Trophoblast cell (in vitro differentiated cells and primary cell): ENCODE results near the gene HNRNPC.
A peak's percentile ranks its signal among the peaks of the same experiment; 100 is the strongest.

Source experiments
- DNase-seq, 2 donors: peaks; one replicate each; pipeline ENCODE4 v3.0.0-alpha.2; 2016
- H2AFZ ChIP-seq: 2 replicates; pipeline ENCODE4 v1.6.1; 2013; ENCODE audit warnings: low read length, moderate library complexity, mild to moderate bottlenecking; ENCODE audit not compliant: insufficient read depth, poor library complexity
- H2AK5ac ChIP-seq: 2 replicates; pipeline ENCODE4 v1.6.1; 2013; ENCODE audit warnings: mild to moderate bottlenecking, low read length
- H2BK120ac ChIP-seq: 2 replicates; pipeline ENCODE4 v1.6.1; 2013; ENCODE audit warnings: low read length, mild to moderate bottlenecking, moderate library complexity; ENCODE audit not compliant: insufficient read depth, poor library complexity
- H2BK12ac ChIP-seq: 2 replicates; pipeline ENCODE4 v1.6.1; 2013; ENCODE audit warnings: mild to moderate bottlenecking, low read length, moderate library complexity
- H2BK5ac ChIP-seq: 2 replicates; pipeline ENCODE4 v1.6.1; 2013; ENCODE audit warnings: low read length, low read depth, moderate library complexity, mild to moderate bottlenecking; ENCODE audit not compliant: poor library complexity
- H3K14ac ChIP-seq: 2 replicates; pipeline ENCODE4 v1.6.1; 2013; ENCODE audit warnings: mild to moderate bottlenecking, low read length
- H3K18ac ChIP-seq: 2 replicates; pipeline ENCODE4 v1.6.1; 2013; ENCODE audit warnings: mild to moderate bottlenecking, low read length
- H3K23ac ChIP-seq: 2 replicates; pipeline ENCODE4 v1.6.1; 2013; ENCODE audit warnings: low read length
- H3K27ac ChIP-seq: 2 replicates; pipeline ENCODE4 v1.5.1; 2013; ENCODE audit warnings: low read depth, mild to moderate bottlenecking, inconsistent platforms, low read length, moderate library complexity
- H3K27me3 ChIP-seq: 2 replicates; pipeline ENCODE4 v1.6.1; 2013; ENCODE audit warnings: inconsistent platforms, mild to moderate bottlenecking, low read length, moderate library complexity; ENCODE audit not compliant: insufficient read depth
- H3K36me3 ChIP-seq, 2 experiments: 1 replicate in 1 of 2; 2 replicates in 1 of 2; pipeline ENCODE4 v1.6.1; 2013; ENCODE audit warnings: low read length in 2 of 2, mild to moderate bottlenecking in 2 of 2, moderate library complexity in 1 of 2; ENCODE audit not compliant: insufficient read depth in 2 of 2, control insufficient read depth in 1 of 2
- H3K4ac ChIP-seq: 2 replicates; pipeline ENCODE4 v1.6.1; 2013; ENCODE audit warnings: low read depth, mild to moderate bottlenecking, low read length, moderate library complexity
- H3K4me1 ChIP-seq, 2 experiments: 1 replicate in 1 of 2; 2 replicates in 1 of 2; pipeline ENCODE4 v1.6.1; 2013; ENCODE audit warnings: low read length in 2 of 2, mild to moderate bottlenecking in 2 of 2, moderate library complexity in 1 of 2; ENCODE audit not compliant: insufficient read depth in 2 of 2, control insufficient read depth in 1 of 2
- H3K4me2 ChIP-seq: 2 replicates; pipeline ENCODE4 v1.6.1; 2013; ENCODE audit warnings: inconsistent platforms, mild to moderate bottlenecking, low read length, moderate library complexity
- H3K4me3 ChIP-seq: 2 replicates; pipeline ENCODE4 v1.5.1; 2013; ENCODE audit warnings: mild to moderate bottlenecking, low read depth, low read length, inconsistent platforms
- H3K79me1 ChIP-seq: one replicate; pipeline ENCODE4 v1.6.1; 2013; ENCODE audit warnings: low read length
- H3K79me2 ChIP-seq: 2 replicates; pipeline ENCODE4 v1.6.1; 2013; ENCODE audit warnings: low read length, mild to moderate bottlenecking; ENCODE audit not compliant: control insufficient read depth, insufficient read depth, poor library complexity
- H3K9ac ChIP-seq: 2 replicates; pipeline ENCODE4 v1.6.1; 2013; ENCODE audit warnings: mild to moderate bottlenecking, low read length
- H3K9me3 ChIP-seq: 2 replicates; pipeline ENCODE4 v1.6.1; 2013; ENCODE audit warnings: low read depth, mild to moderate bottlenecking, control low read depth, inconsistent platforms, low read length; ENCODE audit not compliant: insufficient read depth
- H4K12ac ChIP-seq: 2 replicates; pipeline ENCODE4 v1.6.1; 2013; ENCODE audit warnings: low read depth, mild to moderate bottlenecking, low read length, moderate library complexity
- H4K8ac ChIP-seq: 2 replicates; pipeline ENCODE4 v1.6.1; 2013; ENCODE audit warnings: low read depth, mild to moderate bottlenecking, low read length, moderate library complexity
- H4K91ac ChIP-seq: one replicate; pipeline ENCODE4 v1.6.1; 2013; ENCODE audit warnings: low read depth, mild to moderate bottlenecking, low read length, moderate library complexity
- WGBS: extraction: QIAGEN DNeasy Blood & Tissue Kit; methylation state at CpG from one replicate; pipeline ENCODE4 v1.1.7; 2013; ENCODE audit warnings: missing lambda C conversion rate; ENCODE audit not compliant: insufficient read length, insufficient coverage; ENCODE audit errors: extremely low coverage; 5-methylcytosine and 5-hydroxymethylcytosine counted together

HNRNPC gene

DNA sequence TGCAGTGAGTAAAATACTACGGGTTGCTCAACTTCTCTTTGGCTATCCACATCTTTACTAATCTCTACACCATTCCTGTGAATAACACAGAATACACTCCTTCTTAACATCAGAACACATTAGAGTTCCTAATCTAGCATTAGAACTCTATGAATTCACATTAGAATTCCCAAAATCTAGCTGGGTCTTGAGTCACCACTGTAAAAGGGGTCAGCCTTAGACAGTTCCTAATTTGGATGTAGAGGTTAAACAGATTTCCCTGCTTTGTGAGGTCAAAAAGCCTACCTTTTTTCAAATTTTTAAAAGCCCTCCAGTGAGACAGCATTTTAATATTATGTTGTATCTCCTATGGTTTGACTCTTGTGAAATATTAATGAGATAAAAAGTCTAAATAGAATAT is 7.4 kb downstream of the HNRNPC start:
- Histone ChIP-seq H4K12ac (no peak overlapping the region), H3K27me3 (no peaks in the 10 kb centered on the region), H2BK12ac (no peak overlapping the region), H3K4me3 (no peak overlapping the region), H3K27ac (no peak overlapping the region), H2AFZ (no peak overlapping the region), H3K14ac (no peak overlapping the region), H2BK5ac (no peak overlapping the region), H4K8ac (no peak overlapping the region), H2BK120ac (no peak overlapping the region), H3K4me2 (no peak overlapping the region), H3K4ac (peak overlapping the region; percentile 33), H2AK5ac (no peak overlapping the region), H3K23ac (no peak overlapping the region), H3K79me2 (peaks cover 31% of the 10 kb centered on the region), H3K36me3 (peaks cover 31 to 42% of the 10 kb centered on the region in 2 experiments), H3K9ac (no peak overlapping the region), H3K9me3 (no peaks in the 10 kb centered on the region), H4K91ac (no peak overlapping the region), H3K79me1 (no peaks in the 10 kb centered on the region), H3K18ac (no peak overlapping the region), H3K4me1 (peaks cover 4 to 5% of the 10 kb centered on the region in 2 experiments)
- no CpG with 5 or more reads among the region's 1 CpG for WGBS
- no peak for DNase-seq

DNA sequence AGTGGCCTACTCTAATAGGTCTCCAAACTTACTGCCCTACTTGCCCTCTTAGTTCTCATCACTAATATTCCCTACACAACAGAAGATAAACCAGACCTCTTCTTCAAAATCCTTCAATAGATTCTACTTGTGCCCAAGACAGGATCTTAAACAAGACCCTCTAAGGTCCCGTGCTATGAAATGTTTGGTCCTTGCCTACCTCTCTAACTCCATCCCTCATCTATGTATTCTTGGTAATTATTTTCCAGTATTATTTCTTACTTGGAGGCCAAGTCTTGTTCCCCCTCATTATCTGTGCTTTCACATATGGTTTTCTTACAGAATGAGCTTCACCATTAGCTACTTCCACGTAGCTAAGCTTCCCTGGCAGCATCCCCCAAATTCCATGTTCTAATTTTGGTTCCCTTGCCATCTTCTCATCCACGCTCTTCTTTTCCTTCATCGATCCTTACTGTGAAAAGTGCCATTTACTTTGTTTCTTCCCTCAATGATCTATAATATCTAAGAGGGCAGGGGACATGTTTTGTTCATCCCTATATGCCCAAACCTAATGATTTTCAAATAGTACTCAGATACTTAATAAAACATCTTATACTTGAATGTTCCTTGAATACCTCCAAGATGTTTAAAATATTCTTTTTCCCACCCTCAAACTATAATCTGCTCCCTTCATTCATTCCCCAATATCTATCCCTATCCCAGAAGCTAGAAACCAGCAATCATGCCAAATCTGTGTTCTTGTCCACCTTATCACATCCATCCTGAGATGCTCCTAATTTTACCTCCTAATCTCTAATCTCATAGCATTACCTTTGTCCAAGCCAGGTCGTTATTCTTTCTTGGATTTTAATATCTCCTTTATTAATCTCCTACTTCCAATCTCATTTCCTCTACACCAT is 10.1 kb downstream of the HNRNPC start:
- Histone ChIP-seq H3K36me3 (peaks cover 28 to 42% of the 10 kb centered on the region in 2 experiments), H4K12ac (no peak overlapping the region), H3K27ac (no peak overlapping the region), H2AK5ac (no peak overlapping the region), H2BK120ac (no peak overlapping the region), H3K18ac (no peak overlapping the region), H3K4me1 (peaks cover 0 to 2% of the 10 kb centered on the region in 2 experiments), H3K23ac (no peak overlapping the region), H4K8ac (no peak overlapping the region), H3K9me3 (no peaks in the 10 kb centered on the region), H2BK5ac (no peak overlapping the region), H3K79me1 (no peaks in the 10 kb centered on the region), H3K4ac (peak overlapping the region; percentile 97), H2BK12ac (no peak overlapping the region), H3K14ac (no peak overlapping the region), H3K79me2 (peaks cover 22% of the 10 kb centered on the region), H3K4me2 (no peak overlapping the region), H2AFZ (no peak overlapping the region), H3K27me3 (no peaks in the 10 kb centered on the region), H3K4me3 (no peak overlapping the region), H4K91ac (no peak overlapping the region), H3K9ac (no peak overlapping the region)
- 100% methylated on average over 1 of the region's 5 CpGs for whole genome bisulfite sequencing
- peak in 1 of 2 donors; percentile 23 for DNase-seq

DNA sequence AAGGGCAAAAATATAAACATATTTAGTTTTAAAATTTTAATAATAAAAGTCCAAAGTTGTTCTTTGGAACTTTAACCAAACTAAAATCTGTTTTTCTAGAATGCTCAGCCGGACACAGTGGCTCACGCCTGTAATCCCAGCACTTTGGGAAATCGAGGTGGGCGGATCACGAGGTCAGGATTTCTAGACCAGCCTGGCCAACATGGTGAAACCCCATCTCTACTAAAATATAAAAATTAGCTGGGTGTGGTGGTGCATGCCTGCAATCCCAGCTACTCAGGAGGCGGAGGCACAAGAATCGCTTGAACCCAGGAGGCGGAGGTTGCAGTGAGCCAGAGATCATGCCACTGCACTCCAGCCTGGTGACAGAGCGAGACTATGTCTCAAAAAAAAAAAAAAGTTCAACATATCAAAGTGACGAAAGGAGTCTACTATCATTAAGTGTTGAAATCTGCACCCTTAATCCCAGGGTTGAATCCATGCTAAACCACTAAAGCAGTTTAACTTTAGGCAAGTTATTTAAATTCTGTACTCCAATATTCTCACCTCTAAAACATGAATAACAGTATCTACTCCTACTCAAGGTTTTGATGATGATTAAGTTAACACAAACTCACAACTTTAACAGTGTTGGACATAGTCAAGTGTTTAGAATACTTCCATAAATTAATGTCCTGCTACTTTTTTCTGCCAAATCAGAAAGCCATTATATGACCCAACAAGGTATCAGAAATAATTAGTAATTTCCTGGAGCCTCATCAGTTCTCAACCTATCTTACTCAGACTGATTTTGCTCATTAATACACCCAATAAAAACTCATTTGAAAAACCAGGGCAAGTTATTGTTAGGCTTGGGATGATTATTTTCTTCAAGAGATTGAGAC is 11.0 kb downstream of the HNRNPC start:
- DNase-seq = peak in 1 of 2 donors; percentile 4
- peak overlapping the region; percentile 94 for H3K4ac ChIP-seq
- H2BK5ac ChIP-seq = no peak overlapping the region
- no peak overlapping the region for H2BK120ac ChIP-seq
- no peak overlapping the region for H3K14ac ChIP-seq
- H2AK5ac ChIP-seq = no peak overlapping the region
- H3K79me1 ChIP-seq = no peaks in the 10 kb centered on the region
- H3K23ac ChIP-seq = no peak overlapping the region
- WGBS = no CpG with 5 or more reads among the region's 10 CpGs
- no peaks in the 10 kb centered on the region for H3K9me3 ChIP-seq
- no peak overlapping the region for H3K4me3 ChIP-seq
- no peak overlapping the region for H4K91ac ChIP-seq
- H3K27me3 ChIP-seq = no peaks in the 10 kb centered on the region
- no peak overlapping the region for H3K9ac ChIP-seq
- H3K18ac ChIP-seq = no peak overlapping the region
- H2AFZ ChIP-seq = no peak overlapping the region
- peaks cover 0 to 2% of the 10 kb centered on the region in 2 experiments for H3K4me1 ChIP-seq
- peaks cover 22% of the 10 kb centered on the region for H3K79me2 ChIP-seq
- H3K4me2 ChIP-seq = no peak overlapping the region
- no peak overlapping the region for H4K8ac ChIP-seq
- H3K36me3 ChIP-seq = peaks cover 31 to 41% of the 10 kb centered on the region in 2 experiments
- H3K27ac ChIP-seq = no peak overlapping the region
- H2BK12ac ChIP-seq = no peak overlapping the region
- H4K12ac ChIP-seq = no peak overlapping the region

DNA sequence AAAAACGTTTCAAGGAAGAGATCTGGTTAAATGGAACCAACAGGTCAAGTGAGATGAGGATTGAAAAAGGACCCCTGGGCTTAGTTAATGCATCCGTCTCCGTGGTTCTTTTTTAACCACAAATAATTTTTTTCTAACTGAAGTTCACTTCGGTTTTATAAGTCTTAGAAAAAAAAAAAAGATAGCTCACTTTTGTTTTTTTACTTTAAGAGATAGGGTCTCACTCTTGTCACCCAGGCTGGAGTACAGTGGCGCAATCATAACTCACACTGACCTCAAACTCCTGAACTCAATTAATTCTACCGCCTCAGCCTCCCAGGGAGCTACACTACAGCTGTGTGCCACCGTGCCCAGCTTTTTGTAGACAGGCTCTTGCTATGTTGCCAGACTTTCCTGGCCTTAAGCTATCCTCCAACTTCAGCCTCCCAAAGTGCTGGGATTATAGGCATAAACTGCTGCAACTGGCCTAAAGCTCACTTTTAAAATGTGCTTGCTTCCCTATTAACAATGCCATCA is 11.8 kb downstream of the HNRNPC start:
- WGBS = no CpG with 5 or more reads among the region's 7 CpGs
- H3K27me3 ChIP-seq = no peaks in the 10 kb centered on the region

More for the DNA sequence above, 11.8 kb downstream of the HNRNPC start:
- Histone ChIP-seq H3K4ac (peak overlapping the region; percentile 99), H3K79me1 (no peaks in the 10 kb centered on the region), H2BK5ac (no peak overlapping the region), H2BK12ac (no peak overlapping the region), H3K14ac (no peak overlapping the region), H3K36me3 (peaks cover 30 to 44% of the 10 kb centered on the region in 2 experiments), H2AFZ (no peak overlapping the region), H4K8ac (no peak overlapping the region), H3K4me3 (no peak overlapping the region), H3K23ac (no peak overlapping the region), H2AK5ac (no peak overlapping the region), H4K12ac (no peak overlapping the region), H4K91ac (no peak overlapping the region), H3K9me3 (no peaks in the 10 kb centered on the region), H3K18ac (no peak overlapping the region), H3K4me2 (no peak overlapping the region), H3K4me1 (peaks cover 0 to under 1% of the 10 kb centered on the region in 2 experiments), H2BK120ac (no peak overlapping the region), H3K27ac (no peak overlapping the region), H3K9ac (no peak overlapping the region), H3K79me2 (peaks cover 20% of the 10 kb centered on the region)
- peak in 1 of 2 donors; percentile 9 for DNase-seq
